AG08395 (cell line): Measurements from ENCODE around the gene S100A16.
"Not testable (repeated sequence)": the region's sequence is repeated elsewhere in the genome, so short reads cannot be mapped to it uniquely, and the experiment has no call there.

Experiments
- DNase-seq: peaks from one replicate; pipeline ENCODE4 v3.0.0; 2012; ENCODE audit warnings: mixed read lengths, low spot score

The S100A16 gene, protein sequence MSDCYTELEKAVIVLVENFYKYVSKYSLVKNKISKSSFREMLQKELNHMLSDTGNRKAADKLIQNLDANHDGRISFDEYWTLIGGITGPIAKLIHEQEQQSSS

DNA sequence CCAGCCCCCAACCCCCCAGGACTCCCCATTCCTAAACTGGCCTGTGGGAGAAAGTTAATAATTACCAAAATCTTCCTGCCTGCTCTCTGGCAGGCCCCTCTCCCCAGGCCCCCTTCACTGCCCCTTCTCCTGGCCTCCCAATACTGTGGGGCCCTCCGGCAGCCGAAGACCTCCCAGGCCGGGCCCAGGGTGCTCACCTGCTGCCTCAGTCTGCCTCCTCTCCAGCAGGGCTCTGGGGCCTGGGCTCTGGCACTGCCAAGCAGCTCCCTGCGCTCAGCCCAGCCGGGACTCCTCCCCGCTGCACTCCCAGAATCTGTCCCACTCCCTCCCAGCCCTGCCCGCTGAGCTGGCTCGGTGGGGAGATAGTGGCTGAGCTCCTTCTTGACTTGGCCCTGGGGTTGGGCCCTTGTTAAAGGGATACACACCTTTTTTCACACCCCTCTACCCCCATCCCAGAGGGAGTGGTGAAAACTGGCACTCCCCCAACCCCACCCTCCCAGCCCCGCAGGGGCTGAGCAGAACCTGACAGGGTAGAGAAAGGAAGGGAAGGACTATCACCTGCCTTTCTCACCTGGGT, at the start of gene S100A16:
S100A16 (minus strand) TSS at position 383 of the 577 bp plus-strand sequence. CDS start 4,986 bp downstream, outside the sequence.
- peak; percentile 90 for DNase-seq

DNA sequence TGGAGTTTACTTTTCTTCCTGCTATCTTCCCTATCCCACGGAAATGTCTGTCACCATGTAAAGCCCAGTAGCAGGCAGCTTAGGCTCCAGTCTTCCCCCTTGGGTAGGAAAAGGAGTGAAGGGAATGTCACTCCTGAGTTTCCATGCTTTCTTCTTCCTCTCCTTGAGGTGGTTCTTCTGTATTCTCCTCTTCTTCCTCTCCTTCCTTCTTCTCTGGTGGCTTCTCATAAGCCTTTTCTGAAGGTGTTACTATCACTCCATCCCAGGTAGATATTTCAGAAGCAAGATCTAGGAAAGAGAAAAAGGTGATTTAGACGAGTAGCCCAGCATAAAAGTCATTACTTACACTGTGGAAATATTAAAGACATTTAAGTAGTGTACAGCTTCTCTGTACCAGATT, 49.3 kb upstream of the S100A16 start:
- DNase-seq, result no peak

DNA sequence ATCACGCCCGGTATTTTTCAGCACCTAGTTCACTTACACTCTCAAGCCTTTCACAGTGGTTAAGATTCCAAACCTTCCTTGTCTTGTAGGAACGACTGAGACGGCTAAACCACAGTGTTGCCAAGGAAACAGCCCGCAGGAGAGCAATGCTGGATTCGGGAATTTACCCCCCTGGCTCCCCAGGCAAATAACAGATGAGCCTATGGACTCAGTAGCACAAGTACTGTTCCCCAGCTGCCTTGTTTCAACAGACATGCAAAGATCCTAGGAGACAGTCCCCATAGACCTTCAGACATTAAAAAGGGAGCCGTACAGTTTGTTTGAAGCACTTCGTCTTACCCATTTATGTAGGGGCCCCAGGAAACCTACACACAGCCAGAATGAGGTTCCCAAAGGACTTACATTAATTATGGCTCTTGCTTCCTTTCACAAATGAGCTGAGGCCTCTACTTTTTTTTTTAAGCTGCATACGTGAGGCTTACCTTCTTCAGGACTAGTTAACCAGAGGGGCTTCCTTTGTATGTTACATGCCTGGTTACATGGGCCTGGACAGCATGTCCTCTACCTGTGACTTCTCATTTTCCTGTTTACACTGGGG, 48.3 kb upstream of the S100A16 start:
- DNase-seq, result no peak

DNA sequence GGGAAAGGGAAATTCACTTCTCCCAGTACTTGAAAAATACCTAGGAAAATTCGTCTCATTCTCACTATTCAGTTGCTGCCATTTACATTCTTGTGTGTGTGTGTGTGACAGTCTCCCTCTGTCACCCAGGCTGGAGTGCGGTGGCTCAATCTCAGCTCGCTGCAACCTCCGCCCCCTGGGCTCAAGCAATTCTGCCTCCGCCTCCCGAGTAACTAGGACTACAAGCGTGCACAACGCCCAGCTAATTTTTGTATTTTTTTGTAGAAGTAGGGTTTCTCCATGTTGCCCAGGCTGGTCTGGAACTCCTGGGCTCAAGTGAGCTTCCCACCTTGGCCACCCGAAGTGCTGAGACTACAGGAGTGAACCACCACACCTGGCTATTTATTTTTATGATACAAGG, 46.7 kb upstream of the S100A16 start:
- no peak for DNase-seq

DNA sequence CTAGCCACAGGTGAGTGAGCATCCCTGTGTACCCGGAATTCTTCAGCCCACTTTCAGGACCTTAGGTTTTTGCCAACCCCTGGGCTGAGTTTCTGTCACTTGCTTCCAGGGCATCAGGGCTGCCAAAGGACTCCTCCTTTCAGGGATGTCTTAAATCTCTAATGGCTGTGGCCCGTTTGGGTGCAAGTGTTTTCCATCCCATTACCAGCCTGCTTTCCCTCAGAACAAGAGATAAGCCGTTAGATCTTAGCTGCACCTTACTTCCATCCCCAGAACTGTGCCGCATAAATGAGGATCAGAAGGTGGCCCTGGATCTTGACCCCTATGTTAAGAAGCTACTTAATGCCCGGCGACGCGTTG, 46.2 kb upstream of the S100A16 start:
- no peak for DNase-seq

DNA sequence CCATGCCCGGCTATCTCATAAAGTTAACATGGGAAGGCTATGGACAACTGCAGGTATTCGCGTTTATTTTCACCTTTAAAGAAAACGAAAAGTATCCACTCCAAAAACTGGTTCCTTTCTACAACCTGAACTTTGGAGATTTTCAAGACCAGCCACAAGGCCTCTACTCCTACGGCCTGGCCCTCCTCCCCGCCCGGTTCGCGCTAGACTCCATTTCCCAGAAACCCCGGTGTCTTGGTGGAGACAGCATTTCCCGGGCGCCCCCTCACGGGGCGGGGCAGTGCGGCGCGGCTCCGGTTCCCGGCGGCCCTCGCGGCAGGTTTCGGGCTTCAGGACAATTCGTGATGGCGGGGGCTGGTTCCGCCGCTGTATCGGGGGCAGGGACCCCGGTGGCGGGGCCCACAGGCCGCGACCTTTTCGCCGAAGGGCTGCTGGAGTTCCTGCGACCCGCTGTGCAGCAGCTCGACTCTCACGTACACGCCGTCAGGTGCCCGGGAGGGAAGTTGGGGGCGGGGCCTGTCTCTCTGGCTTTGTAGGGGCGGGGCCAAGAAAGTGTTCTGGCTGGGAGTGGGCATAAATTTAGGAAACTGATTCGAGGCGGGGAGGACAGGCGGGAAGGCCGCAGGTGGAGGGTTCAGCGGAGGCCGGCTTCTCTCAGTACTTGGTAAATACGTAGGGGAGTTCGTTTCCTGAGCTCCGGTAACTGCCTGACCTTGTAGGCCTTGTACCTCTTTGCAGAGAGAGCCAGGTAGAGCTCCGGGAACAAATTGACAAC, 45.6 kb upstream of the S100A16 start, which contains the start of gene SNAPIN:
SNAPIN (plus strand) TSS at position 304 of the 775 bp plus-strand sequence; CDS start at position 345, 41 bp downstream.
- DNase-seq, result peak; percentile 94

DNA sequence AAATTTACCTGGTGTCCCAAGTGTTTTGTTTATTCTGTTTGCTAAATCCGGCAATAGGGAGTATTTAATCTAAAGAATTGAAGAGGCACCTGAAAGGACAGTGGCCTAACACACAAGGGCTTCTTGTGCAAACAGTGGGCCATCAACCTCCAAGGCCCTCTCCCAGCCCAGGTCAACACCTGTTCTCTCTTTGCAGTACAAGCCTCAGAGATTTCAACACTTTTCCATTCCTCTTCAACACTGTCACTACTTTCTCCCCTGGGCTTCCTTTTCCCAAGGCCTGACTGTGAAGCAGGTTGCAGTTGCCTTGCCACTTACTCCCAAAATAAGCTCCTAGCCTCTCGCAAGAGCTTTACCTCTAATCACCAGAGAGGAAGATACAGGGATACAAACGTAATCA, 42.4 kb upstream of the S100A16 start:
- no peak for DNase-seq

DNA sequence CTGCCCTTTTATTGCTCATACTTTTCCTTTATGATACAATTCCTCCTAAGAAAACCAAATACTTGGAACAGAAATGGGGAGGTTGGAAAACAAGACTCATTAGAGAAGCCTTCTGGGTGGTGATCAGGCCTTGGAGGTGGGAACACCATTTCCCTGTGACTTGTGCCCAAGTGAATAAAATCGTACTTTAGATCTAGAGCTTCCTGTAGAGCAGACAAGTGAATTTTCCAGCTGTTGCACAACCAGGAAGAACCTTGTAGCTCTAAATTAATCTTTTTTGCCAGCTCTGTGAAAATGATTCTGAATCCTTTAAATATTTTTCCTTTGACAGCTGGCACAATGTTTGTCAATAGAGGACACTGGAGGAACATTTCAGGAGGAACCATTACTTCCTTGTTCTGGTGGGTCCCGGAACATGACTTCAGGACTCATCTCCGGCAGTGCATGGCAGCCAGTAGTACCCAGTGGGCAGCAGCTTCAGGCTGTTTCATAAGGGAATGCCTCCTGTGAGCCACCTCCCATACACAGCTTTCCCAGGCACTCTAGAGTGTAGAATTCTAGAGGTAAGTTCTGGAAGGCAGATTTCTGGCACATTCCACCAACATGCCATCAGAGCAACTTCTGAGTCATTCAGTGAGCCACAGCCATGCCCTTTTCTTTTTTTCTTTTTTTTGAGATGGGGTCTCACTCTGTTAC, 40.0 kb upstream of the S100A16 start:
- peak; percentile 57 for DNase-seq

DNA sequence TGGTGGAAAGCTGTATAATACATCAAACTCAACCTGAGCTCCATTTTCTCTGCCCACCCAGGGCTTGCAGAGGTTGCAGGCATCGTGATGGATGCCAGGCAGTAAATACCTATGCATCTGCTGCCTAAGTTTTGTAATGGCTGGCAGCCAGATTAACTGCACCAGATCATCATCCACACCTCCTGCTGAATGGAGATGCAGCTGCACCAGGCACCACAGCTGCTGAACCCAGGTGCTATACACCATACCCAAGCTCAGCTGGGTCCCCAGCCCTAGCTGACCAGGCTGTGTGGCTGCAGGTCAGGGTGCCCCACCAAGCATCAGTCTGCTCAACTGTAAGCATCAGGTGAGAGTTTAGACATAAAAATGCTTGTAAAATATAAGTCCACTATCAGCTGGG, 38.8 kb upstream of the S100A16 start:
- no peak for DNase-seq

DNA sequence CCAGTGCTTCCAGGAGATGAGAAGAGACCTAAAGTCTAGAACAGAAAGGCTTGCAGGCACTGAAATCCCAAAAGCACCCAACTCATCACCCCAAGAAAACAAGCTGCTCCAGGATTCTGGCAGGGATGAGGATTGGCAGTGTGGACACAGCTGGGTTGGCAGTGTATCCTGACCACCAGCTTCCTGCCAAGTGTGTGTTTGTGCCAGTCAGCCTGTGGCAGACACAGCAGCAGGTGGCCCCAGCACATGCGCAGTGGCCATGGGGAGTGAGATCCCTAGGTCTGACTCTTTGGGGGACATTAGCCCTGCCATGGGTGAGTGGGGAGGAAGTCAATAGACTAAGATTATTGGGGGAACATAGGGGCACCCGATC, 36.9 kb upstream of the S100A16 start:
- no peak for DNase-seq

DNA sequence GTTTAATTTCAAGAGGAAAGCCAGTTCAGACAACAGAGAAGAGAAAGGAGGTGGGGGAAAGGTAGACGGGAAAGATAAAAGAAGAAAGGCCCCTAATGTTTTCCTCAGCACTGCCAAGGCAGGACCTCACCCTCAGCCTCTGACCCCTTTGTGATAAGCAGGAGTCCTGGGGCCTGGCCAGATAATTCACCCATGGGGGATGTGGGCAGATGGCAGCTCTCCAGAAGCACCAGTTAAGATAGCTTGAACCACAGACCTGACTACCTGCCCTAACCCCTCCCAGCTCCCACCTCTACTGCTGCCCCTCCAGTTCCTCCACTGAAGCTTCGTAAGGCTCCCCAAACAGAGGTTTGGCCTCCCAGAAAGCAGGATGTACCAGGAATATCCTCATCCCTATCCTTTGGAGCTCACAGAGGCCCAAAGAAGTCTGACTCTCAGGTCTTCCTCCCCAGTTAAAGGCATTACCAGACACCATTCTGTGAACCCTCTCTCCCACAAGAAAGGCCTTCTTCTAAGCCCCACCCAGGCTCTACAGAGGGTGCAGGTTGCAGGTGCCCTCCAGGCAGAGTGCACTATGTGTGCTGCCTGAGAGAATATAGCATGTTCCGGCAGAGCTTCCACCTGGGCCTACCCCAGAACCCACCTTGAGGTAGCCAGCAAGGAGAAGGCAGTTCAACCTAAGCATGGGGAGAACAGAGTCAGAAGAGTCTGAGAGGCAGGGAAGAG, 36.4 kb upstream of the S100A16 start:
- no peak for DNase-seq

DNA sequence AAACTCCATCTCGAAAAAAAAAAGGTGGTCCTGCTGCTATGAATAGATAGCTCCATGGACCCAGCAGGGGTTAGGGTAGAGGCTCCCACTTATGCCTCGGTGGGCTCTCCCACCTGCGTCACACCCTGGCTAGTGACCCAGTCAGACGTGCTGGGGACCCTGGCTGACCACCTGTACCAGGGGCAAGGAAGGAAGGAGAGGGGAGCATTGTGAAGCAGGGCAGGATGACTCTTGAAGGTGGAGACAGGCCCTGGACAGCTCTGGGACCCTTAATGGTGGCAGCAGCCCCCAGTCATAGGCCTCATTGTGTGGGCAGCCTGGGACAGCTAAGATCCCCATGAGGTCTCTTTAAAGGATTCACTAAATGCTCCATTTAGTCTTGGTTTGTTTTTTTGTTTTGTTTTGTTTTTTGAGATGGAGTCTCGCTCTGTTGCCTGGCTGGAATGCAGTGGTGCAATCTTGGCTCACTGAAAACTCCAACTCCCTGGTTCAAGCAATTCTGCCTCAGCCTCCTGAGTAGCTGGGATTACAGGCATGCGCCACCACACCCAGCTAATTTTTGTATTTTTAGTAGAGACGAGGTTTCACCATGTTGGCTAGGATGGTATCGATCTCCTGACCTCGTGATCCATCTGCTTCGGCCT, 35.2 kb upstream of the S100A16 start:
- DNase-seq, result no peak

DNA sequence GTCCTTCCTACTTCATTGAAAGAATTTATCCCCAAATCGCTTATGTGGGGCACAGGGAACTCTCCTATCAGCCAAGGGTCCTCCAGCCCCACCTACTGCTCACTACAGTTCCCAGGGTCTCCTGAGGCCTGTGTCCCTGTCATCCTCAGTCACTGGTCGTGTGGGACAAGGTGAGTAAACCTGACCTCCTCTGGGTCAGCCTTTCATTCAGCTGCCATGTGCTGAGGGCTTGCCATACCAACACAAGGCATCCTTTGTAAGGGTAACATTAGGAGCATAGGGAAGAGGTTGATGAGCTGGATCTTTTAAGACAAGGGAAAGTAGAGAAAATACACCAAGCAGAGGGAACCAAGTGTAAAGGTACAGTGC, 34.4 kb upstream of the S100A16 start:
- DNase-seq, result no peak

DNA sequence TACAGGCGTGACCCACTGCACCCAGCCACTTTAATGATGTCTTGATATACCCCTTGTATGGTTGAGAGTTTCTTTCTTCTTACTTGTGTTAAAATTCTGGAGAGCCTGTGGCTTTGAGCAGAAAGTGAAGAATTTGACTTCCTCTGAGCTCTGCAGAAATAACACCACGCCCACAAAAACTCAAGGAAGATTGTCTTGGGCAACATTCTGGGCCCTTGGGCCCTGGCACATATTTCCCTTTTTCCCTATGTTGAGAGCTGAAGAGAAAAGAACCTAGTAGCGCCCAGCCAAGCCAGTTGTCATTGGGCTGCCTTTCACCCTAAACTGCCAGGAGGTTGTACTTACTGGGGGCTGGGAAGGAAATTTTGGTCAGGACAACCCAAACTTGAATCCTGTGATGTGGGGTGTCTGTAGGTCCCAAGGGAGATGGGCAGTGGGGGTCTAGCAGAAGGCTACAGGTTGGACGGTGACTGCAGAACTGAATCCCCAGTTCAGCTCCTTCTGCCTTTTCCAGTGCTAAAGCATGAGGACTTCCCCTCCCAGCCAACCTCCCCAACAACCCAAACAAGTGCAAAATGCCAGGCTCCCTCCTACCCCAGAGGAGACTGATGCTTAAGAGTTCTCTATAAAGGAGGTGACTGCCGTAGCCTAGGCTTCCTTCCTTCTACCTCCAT, 33.9 kb upstream of the S100A16 start:
- no peak for DNase-seq

DNA sequence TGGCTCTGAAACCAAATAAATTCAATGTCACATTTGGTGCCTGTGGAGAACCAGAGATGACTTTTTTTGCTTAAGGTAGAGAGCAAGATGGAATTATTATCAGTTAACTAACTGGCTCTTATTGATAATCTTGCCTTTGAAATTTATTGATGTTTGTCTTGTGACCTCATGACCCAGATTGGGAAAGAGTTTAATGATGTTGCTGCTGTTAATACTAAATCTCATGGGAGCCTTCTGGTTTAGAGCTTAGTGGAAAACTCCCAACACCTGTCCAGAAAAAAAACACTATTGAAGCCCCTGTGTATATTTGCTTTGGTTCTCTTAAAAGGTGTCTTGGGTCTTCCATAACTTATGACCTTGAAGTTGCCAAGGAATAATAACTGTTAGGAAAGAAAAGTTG, 30.9 kb upstream of the S100A16 start:
- no peak for DNase-seq

DNA sequence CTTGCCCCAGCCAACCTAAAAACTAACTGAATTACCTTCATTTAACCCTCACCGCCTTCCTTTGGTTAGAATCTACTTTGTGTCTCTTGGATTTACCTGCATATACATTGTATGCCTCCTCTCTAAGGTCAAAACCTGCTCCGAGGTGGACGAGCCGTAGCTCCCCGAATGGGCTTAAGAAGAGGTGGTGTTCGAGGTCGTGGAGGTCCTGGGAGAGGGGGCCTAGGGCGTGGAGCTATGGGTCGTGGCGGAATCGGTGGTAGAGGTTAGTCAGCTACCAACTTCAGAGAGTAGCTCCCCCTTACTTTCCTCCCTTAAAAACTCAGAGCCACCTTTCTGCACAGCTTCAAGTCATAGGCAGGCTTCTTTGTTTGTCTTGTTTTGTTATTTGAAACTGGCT, 30.2 kb upstream of the S100A16 start:
- DNase-seq, result no peak

DNA sequence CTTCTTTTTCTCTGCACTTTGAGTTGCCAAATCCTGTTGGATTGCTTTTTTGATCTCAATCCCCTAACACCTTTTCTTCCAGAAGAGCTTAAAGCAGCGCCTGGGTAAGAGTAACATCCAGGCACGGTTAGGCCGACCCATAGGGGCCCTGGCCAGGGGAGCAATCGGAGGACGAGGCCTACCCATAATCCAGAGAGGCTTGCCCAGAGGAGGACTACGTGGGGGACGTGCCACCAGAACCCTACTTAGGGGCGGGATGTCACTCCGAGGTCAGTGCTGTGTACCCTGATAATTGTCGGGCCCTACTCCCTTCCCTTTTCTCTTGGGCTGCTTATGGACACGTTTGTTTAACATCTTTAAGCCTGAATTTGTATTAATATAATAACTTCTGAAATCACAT, 29.2 kb upstream of the S100A16 start:
- no peak for DNase-seq

DNA sequence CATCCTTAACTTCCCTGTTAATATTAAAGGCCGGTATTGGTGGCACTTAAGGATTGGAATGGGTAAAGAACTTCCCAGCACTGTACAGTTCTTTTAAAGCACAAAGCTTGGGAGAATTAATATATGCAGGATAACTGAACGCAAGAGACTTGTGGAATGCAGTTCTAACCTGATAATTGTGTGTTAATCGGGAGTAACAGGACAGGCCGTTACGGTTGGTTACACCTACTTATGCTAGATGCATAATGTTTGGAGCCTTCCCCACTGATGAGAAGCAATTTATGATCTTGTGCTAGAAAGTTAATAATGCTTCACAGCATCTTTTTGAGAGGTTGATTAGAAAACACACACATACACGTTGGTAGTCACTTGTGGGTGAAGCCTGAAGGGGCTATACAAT, 27.9 kb upstream of the S100A16 start:
- DNase-seq, result no peak

DNA sequence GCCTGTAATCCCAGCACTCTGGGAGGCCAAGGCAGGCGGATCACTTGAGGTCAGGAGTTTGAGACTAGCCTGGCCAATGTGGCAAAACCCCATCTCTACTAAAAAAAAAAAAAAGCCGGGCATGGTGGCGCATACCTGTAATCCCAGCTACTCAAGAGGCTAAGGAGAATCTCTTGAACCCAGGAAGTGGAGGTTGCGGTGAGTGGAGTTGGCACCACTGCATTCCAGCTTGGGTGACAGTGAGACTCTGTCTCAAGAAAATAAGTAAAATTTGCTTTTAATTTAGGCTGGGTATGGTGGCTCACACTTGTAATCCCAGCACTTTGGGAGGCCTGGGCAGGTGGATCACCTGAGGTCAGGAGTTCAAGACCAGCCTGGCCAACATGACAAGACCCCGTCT, 27.3 kb upstream of the S100A16 start:
- DNase-seq, result not testable (repeated sequence)

DNA sequence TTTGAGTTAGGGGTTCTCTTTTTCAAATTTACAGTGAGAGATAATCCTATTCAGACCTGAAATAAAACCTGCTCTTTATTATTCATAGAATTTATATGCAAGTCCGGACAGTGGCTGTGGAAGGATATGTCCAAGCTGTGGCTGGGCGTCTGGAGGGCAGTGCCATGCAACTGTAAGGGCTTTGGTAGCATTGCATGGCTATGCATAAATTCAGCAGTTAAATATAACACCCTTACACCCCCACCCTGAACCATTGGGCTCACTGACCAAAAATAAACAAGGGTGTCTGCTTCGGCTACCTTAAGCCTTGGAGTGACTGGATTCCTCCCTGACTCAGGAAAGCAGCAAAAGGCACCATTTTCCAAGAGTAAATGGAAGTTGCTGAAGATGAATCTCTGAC, 26.3 kb upstream of the S100A16 start:
- no peak for DNase-seq

DNA sequence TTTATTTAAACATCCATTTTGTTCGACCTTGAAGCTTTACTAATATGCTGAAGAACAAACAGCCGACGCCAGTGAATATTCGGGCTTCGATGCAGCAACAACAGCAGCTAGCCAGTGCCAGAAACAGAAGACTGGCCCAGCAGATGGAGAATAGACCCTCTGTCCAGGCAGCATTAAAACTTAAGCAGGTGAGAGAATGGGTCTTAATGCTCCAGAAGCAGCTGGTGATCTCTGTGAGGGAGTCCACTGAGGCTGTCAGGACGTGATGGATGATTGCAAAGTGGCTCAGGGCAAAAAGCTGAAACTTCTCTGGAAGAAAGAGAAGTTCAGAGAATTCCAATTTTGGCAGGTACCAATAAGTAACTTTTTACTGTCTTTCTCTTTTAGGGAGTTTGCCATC, 25.3 kb upstream of the S100A16 start:
- no peak for DNase-seq
